ENCODE measurements around the gene SEC22C. TPM values are rescaled to one million over a fixed set of nuclear protein-coding genes. Genes with fewer than 3 reads are reported as not detected.
A peak's percentile ranks its signal among the peaks of the same experiment; 100 is the strongest.

The SEC22C gene
- total and polyA plus RNA-seq, 4 donors, result 23.3 to 61.4 (median 35.0) TPM

DNA sequence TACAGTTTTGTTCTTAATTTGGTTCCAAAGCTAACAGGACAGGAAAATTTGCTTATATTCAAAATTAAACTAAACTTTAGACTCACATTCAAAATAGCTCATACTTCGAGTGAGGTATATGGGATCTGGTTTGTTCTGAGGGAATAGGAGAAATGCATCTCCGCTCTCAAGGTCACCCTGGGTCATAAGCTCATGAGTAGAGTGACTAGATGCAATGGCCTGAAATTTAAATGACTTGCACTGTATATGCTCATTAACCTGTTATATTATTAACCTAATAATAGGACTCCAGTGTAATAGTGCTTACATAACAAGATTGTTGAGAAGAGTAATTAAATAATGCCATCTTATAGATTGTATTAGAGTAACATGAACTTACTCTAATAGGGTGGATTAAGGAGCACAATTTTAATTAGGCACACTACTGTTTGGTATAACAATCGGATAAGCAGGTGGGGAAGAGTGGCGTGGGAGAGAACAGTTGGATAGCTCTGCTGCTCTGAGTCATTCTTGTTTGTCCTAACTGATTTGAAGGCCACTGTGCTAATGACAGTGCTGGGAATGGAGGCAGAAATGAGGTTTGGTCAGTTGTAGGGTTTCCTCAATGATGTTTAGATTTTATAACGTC is 23.9 kb upstream of the SEC22C start:
- DNase-seq (no peak), ATAC-seq (ENCODE audit: insufficient read depth, low FRiP score) (no peak)
- Histone ChIP-seq H3K36me3 (ENCODE audit: control insufficient read depth in 4 of 4, insufficient read depth in 4 of 4, low read length in 4 of 4) (peaks cover 0 to 20% (median 11%) of the 10 kb centered on the region in 4 donors), H3K27me3 (ENCODE audit: control insufficient read depth in 3 of 3, insufficient read depth in 3 of 3, low read length in 2 of 3) (no peaks in the 10 kb centered on the region), H3K27ac (ENCODE audit: low read depth in 1 of 2, low read length in 1 of 2) (peak overlapping the region in 1 of 2 donors; percentile 61), H3K9me3 (ENCODE audit: control insufficient read depth in 4 of 4, insufficient read depth in 3 of 4, low read length in 3 of 4) (no peaks in the 10 kb centered on the region), H3K4me3 (no peak overlapping the region), H3K4me1 (ENCODE audit: control insufficient read depth in 5 of 5, insufficient read depth in 5 of 5, low read length in 5 of 5) (peaks cover 0 to 17% (median 7%) of the 10 kb centered on the region in 5 donors), H3K9ac (ENCODE audit: insufficient read depth in 1 of 2, low read length in 2 of 2) (no peak overlapping the region)
- TF ChIP-seq, protein P1, sequence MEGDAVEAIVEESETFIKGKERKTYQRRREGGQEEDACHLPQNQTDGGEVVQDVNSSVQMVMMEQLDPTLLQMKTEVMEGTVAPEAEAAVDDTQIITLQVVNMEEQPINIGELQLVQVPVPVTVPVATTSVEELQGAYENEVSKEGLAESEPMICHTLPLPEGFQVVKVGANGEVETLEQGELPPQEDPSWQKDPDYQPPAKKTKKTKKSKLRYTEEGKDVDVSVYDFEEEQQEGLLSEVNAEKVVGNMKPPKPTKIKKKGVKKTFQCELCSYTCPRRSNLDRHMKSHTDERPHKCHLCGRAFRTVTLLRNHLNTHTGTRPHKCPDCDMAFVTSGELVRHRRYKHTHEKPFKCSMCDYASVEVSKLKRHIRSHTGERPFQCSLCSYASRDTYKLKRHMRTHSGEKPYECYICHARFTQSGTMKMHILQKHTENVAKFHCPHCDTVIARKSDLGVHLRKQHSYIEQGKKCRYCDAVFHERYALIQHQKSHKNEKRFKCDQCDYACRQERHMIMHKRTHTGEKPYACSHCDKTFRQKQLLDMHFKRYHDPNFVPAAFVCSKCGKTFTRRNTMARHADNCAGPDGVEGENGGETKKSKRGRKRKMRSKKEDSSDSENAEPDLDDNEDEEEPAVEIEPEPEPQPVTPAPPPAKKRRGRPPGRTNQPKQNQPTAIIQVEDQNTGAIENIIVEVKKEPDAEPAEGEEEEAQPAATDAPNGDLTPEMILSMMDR (IDR thresholded peaks at IDR 0.05; ENCODE audit: control extremely low read depth, extremely low read depth), result no peak
- 70 to 84% methylated on average over 5 of the region's 5 CpGs for WGBS, 2 donors

- no peaks in the 10 kb centered on the region for H3K27me3 ChIP-seq (ENCODE audit: control insufficient read depth in 3 of 3, insufficient read depth in 3 of 3, low read length in 2 of 3)
- no peak overlapping the region for H3K4me3 ChIP-seq
- no peaks in the 10 kb centered on the region for H3K9me3 ChIP-seq (ENCODE audit: control insufficient read depth in 4 of 4, insufficient read depth in 3 of 4, low read length in 3 of 4)
- H3K9ac ChIP-seq (ENCODE audit: insufficient read depth in 1 of 2, low read length in 2 of 2), result no peak overlapping the region
- DNase-seq (no peak), ATAC-seq (ENCODE audit: insufficient read depth, low FRiP score) (no peak)
- TF ChIP-seq, protein P1 (IDR thresholded peaks at IDR 0.05; ENCODE audit: control extremely low read depth, extremely low read depth), result no peak
- peaks cover 0 to 18% (median 6%) of the 10 kb centered on the region in 4 donors for H3K36me3 ChIP-seq (ENCODE audit: control insufficient read depth in 4 of 4, insufficient read depth in 4 of 4, low read length in 4 of 4)
- 100% methylated on average over 1 of the region's 1 CpG for WGBS, 2 donors
- H3K27ac ChIP-seq (ENCODE audit: low read depth in 1 of 2, low read length in 1 of 2), result peak overlapping the region in 1 of 2 donors; percentile 24
- H3K4me1 ChIP-seq (ENCODE audit: control insufficient read depth in 5 of 5, insufficient read depth in 5 of 5, low read length in 5 of 5), result peaks cover 0 to 16% (median 7%) of the 10 kb centered on the region in 5 donors
Observed at GRCh38 chr3:42602961-42603360, 21.2 kb upstream of the SEC22C start.

DNA sequence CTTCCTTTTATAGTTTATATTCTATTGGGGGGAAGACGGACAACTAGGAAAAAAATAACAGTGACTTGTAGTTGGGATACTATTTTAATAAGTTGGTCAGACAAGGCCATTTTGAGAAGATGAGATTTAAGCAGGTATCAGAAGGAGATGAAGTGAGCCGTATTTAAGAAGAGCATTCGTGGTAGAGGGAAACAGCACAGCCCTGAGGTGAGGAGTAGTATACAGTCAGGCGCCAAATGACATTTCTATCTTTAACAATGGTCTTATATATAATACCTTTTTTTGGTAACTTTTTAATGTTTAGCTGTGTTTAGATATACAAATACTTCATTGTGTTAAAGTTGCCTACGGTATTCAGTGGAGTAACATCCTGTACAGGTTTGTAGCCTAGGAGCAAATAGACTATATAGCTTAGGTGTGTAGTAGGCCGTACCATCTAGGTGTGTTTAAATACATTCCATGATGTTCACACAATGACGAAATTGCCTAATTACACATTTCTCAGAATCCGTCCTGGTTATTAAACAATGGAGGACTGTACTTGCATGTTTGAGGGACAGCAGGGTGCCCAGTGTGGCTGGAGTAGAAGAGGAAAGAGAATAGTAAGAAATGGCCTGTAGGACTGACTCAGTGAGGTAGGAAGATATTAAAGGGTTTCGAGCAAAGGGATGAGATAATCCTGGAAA is 20.3 kb upstream of the SEC22C start:
- ATAC-seq (ENCODE audit: insufficient read depth, low FRiP score) (no peak), DNase-seq (peak in 1 of 3 donors; percentile 24)
- H3K27ac ChIP-seq (ENCODE audit: low read depth in 1 of 2, low read length in 1 of 2), result peak overlapping the region in 1 of 2 donors; percentile 89
- H3K4me1 ChIP-seq (ENCODE audit: control insufficient read depth in 5 of 5, insufficient read depth in 5 of 5, low read length in 5 of 5), result peaks cover 0 to 16% (median 7%) of the 10 kb centered on the region in 5 donors
- H3K36me3 ChIP-seq (ENCODE audit: control insufficient read depth in 4 of 4, insufficient read depth in 4 of 4, low read length in 4 of 4), result peaks cover 0 to 20% (median 6%) of the 10 kb centered on the region in 4 donors
- no peak overlapping the region for H3K4me3 ChIP-seq
- no peaks in the 10 kb centered on the region for H3K27me3 ChIP-seq (ENCODE audit: control insufficient read depth in 3 of 3, insufficient read depth in 3 of 3, low read length in 2 of 3)
- TF ChIP-seq, protein P1 (IDR thresholded peaks at IDR 0.05; ENCODE audit: control extremely low read depth, extremely low read depth), result no peak
- H3K9me3 ChIP-seq (ENCODE audit: control insufficient read depth in 4 of 4, insufficient read depth in 3 of 4, low read length in 3 of 4), result no peaks in the 10 kb centered on the region
- H3K9ac ChIP-seq (ENCODE audit: insufficient read depth in 1 of 2, low read length in 2 of 2), result peak overlapping the region in 1 of 2 donors; percentile 90
- 50 to 54% methylated on average over 9 of the region's 9 CpGs for WGBS, 2 donors
